ENCODE results near the gene PCDHB1.
A peak's percentile ranks its signal among the peaks of the same experiment; 100 is the strongest.

Gene PCDHB1, protein sequence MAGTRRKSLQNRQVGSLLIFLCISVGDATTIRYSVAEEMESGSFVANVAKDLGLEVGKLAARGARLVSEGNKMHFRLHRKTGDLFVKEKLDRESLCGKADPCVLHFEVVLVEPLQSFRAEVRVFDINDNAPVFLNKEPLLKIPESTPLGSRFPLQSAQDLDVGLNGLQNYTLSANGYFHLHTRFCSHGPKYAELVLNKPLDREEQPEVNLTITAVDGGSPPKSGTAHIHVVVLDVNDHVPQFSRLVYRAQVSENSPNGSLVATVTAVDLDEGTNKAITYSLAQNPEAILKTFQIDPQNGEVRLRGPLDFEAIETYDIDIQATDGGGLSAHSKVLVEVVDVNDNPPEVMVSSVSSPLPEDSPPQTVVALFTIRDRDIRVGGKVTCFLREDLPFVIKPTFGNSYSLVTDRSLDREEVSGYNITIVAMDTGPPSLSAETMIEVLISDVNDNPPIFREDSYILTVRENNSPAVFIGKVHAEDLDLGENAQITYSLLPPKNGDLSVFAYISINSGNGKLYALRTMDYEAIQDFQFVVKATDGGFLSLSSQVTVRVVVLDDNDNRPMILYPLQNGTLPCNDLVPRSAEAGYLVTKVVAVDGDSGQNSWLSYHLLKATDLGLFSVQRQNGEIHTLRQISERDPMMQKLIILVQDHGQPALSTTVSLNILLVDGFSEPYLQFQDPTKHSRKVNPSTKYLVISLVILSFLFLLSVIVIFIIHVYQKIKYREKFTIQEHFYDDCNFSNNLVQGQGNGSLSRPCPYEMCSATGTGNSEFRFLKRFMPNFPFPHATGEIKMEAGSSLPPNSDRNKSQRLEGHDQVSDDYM

GRCh38 chr5:141050622-141051520 lies at the start of gene PCDHB1:
Gene PCDHB1, plus strand, starts transcription at chr5:141051374. Its CDS starts 97 bp downstream, at chr5:141051471.
- peak within 1 kb of the TSS; percentile 68 for H3K4me3 ChIP-seq (ENCODE audit: low read depth, low read length)

GRCh38 chr5:141001446-141001843 lies 49.7 kb upstream of the PCDHB1 start:
- H3K4me3 ChIP-seq (ENCODE audit: low read depth, low read length) = peak overlapping the region; percentile 45

DNA sequence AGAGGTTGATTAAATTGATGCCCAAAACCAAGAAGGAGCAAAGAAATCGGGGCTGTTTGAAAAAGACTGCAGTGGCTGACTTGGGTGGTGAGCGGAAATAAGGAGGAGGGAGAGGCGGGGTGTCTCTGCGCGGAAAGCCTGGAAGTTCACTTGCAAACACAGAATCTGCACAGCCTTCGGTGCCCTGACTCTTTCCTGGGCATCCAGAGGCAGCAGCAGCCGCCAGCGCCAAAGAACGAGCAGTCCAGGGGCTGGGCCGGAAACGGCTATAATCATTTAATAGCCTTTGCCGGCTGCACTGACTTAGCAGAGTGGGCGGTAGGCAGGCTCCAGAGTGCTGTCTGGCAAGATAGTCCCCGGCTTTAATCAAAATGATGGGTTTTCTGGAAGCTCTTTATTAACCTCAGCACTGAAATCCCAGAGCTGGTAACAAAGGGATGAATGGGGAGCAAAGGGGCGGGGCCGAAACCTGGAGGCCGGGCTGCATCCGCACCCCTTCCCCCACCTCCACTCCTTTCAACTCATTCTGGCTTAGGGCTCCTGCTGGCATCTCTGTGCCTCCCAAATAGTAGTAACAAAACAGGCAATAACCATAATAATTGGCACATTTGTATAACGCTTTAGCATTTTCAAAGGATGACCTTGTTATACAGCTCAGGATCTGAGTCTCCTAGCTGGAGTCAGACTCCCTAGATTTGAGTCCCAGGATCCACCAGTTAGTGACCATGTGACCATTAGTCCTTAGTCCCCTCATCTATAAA lies 49.1 kb upstream of the PCDHB1 start:
- peak overlapping the region; percentile 45 for H3K4me3 ChIP-seq (ENCODE audit: low read depth, low read length)

DNA sequence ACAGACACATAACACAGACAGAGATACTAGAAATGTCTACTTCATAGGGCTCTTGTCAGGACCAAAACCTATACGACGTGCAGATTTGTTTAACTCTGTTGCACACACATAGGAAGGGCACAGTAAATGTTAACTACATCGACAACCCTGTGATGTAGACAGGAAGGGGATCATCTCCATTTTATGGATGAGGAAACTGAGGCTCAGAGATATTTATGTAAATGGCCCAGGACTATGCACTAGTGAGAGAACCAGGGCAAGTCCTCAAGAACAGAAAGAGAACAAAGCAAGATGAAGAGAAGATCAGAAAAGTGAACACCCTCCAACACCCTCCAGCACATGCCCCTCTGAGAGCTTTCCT lies 48.6 kb upstream of the PCDHB1 start:
- H3K4me3 ChIP-seq (ENCODE audit: low read depth, low read length) = no peak overlapping the region

- H3K4me3 ChIP-seq (ENCODE audit: low read depth, low read length) = no peak overlapping the region
These were observed 48.1 kb upstream of the PCDHB1 start for GRCh38 chr5:141003031-141003430.

GRCh38 chr5:141003791-141004611 lies 47.2 kb upstream of the PCDHB1 start:
- H3K4me3 ChIP-seq (ENCODE audit: low read depth, low read length) = no peak overlapping the region

DNA sequence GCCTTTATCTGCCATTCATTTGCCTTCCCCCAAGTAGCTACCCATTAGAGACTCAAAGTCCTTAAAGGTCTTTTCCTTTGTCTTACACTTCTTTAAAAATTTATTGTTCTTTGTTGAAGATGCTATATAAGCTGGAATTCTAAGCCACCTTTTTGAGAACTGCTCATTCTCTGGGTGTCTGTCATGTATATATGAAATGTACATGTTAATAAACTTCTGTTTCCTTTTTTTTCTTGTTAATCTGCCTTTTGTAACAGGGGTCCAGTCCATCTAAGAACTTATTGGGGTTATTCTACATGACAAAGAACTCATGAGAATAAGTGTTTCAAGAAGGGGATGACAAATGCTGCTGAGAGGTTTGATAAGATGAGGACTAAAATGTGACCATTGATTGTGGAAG lies 43.4 kb upstream of the PCDHB1 start:
- no peak overlapping the region for H3K4me3 ChIP-seq (ENCODE audit: low read depth, low read length)

- H3K4me3 ChIP-seq (ENCODE audit: low read depth, low read length) = no peak overlapping the region
These were observed 41.0 kb upstream of the PCDHB1 start for GRCh38 chr5:141010047-141010793.

- H3K4me3 ChIP-seq (ENCODE audit: low read depth, low read length) = no peak overlapping the region
These were observed 33.2 kb upstream of the PCDHB1 start for GRCh38 chr5:141017943-141018342.

- H3K4me3 ChIP-seq (ENCODE audit: low read depth, low read length) = no peak overlapping the region
These were observed 28.8 kb upstream of the PCDHB1 start for GRCh38 chr5:141022384-141022783.

GRCh38 chr5:141031006-141031405 lies 20.2 kb upstream of the PCDHB1 start:
- no peak overlapping the region for H3K4me3 ChIP-seq (ENCODE audit: low read depth, low read length)

DNA sequence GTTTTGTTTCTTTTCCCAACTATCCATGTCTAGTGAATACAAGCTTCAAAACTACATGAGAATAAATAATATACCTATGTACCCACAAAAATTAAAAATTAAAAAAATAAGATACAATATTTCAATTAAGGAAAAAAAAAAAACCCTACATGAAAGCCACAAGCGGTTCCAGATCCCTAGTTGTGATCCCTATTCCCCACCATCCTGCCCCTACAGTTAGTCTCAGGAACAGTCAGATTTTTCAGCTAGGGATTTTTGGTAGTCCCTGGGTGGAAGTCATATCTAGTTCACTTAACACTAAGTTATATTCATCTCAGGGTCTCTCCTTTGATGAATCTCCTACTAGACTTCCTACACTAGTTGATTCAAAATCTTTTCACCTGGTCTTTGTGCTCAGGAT lies 18.5 kb upstream of the PCDHB1 start:
- H3K4me3 ChIP-seq (ENCODE audit: low read depth, low read length) = no peak overlapping the region

DNA sequence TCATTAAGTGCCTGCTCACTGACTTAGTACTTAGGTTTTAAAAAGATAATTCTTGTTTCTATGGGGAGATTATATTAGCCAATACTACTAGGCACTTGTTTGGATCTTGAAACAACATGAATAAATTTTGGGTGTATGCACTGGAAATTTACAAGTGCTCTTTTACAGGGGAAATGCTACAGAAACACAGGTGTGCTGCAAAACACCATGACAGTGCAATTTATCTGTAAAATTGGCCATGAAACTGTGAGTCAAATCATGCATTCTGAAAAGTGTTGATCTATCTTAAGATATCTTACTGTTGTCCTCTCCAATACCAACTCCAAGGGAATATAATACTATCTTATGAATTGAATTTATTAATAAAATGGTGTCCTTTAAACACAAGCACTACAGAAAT lies 12.1 kb upstream of the PCDHB1 start:
- H3K4me3 ChIP-seq (ENCODE audit: low read depth, low read length) = no peak overlapping the region

DNA sequence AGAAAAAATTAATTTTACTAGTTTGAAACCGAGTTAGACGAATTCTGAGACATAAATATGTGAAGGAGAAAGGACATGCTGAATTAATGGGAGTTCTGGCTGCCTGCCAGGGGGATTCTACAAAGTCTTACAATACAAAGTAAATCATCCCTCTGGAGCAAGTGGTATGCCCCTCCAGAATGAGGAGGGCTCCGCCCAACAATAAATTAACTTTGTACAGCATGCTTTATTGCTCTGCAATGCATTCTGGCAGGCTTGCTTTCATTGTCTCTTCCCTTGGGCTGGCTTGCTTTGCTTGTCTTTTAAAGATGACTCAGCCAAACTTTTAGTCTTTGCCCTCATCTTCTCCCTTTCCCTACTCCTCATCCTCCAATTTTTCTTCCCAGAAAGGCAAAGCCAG lies 11.7 kb upstream of the PCDHB1 start:
- H3K4me3 ChIP-seq (ENCODE audit: low read depth, low read length) = peak overlapping the region; percentile 84

DNA sequence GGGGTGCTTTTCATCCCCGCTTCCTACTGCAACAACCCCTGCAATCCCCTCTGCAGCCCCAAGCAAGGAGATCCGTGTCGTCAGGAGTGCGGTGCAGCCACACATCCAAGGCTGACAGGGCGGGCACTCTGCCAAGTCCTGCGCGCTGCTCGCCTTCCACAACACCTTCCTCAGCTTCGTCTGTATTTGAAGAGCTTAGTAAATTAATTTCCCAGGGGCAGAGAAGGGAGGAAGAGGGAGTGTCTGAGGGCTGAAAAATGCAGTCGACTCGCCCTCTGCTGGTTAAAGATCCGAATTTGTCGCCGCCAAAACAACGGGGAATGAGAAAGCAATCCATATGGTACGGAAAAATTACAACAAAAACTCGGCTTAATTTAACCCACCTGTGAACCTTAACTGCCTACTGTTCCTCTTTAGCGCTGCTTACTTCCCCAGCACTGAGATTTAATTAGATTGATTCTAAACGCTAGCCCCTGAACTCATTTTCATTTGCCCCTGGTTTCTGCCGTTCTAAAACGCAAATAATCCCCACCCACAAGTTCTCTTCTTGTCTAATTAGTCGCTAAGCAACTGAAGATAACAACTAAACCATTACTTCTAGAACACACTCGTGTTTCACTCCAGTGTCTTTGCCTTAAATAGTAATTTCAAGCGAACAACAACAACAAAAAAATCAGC lies 10.9 kb upstream of the PCDHB1 start:
- H3K4me3 ChIP-seq (ENCODE audit: low read depth, low read length) = peak overlapping the region; percentile 84

DNA sequence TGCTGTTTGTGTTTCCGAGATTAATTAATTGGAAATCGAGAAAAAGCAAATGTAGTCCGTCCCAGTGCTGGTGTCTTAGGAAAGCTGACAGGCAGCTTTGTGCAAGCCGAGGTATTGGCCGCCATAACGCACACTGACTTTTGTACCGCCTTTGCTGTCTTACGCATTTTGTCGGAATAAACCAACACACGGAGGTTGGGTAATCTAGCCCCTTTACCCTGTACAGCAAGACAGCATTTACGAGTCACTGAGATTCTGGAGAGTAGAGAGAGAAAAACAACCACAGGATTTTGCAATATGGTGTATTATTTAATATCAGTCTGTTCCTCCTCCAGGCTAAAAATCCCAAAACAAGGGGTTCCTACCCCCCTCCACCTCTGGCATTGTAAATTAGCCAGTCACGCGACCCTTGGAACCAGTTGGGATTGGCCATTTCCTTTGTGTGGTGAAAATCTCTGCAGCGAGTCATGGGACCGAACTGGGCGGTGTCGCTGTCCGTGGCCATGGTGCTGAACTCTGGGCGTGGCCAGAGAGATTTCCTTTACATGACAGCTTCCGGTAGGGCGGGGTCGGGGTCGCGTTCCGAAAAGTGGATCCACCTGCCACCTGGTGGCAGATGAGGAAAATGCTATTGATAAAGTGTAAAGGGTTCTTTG lies 10.3 kb upstream of the PCDHB1 start:
- H3K4me3 ChIP-seq (ENCODE audit: low read depth, low read length) = peak overlapping the region; percentile 84

DNA sequence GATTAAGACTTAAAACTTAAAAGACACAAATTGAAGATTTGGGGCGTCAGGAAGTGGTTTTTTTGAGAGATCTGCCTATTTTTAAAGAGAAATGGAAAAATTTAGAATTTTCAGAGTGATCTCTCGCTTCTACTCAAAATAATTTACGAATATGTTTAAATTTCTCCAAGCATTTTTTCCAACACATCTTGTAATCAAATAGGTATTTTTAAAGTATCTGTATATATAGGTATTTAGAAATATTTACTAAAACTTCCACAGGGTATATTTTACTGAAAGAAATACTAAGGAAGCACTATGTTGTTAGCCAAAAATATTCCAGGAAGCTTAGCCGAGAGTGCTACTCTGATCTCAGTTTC lies 9.8 kb upstream of the PCDHB1 start:
- no peak overlapping the region for H3K4me3 ChIP-seq (ENCODE audit: low read depth, low read length)

GRCh38 chr5:141042555-141042954 lies 8.6 kb upstream of the PCDHB1 start:
- H3K4me3 ChIP-seq (ENCODE audit: low read depth, low read length) = no peak overlapping the region

Data from iPS-11a (cell line).